Stimulated activated CD8-positive, alpha-beta memory T cell treated with anti-CD3 and anti-CD28 coated beads, Interleukin-4, amount 100 ng/mL, for 1 hour (primary cell): ENCODE data around the gene SCAMP5.

Experiments used
- DNase-seq, 2 donors: peaks; one replicate each; pipeline ENCODE4 v3.0.0-alpha.2; 2020; ENCODE audit warnings: low read depth in 2 of 2, low spot score in 1 of 2

The SCAMP5 gene

DNA sequence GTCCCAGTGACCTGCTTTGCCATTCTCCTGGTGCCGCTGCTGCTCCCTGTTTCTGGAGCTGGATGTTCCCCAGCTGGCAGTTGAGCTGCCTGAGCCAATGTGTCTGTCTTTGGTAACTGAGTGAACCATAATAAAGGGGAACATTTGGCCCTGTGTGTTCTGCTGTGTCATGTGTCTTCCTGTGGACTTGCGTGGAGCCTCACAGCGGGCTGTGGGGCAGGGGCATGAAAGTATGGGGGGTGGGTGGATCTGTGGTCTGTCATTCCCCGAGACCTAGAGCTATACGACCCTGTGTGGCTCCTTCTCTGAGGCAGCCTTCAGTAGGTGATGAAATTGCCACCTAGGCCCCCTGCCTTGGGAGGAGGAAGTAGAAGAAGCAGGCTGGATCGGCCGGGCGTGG, 26.0 kb downstream of the SCAMP5 start:
- no peak for DNase-seq

DNA sequence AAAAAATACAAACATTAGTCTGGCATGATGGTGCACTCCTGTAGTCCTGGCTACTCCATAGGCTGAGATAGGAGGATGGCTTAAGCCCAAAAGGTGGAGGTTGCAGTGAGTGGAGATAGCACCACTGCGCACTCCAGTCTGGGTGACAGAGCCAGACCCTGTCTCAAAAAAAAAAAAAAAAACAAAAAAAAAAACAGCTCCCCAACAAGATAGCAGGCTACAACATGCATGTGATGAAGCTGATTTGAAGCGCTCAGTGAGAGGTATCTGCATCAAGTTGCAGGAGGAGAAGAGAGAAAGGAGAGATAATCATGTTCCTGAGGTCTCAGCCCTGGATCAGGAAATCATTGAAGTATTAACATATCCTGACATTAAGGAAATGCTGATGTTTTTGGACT, 27.4 kb downstream of the SCAMP5 start:
- no peak for DNase-seq

DNA sequence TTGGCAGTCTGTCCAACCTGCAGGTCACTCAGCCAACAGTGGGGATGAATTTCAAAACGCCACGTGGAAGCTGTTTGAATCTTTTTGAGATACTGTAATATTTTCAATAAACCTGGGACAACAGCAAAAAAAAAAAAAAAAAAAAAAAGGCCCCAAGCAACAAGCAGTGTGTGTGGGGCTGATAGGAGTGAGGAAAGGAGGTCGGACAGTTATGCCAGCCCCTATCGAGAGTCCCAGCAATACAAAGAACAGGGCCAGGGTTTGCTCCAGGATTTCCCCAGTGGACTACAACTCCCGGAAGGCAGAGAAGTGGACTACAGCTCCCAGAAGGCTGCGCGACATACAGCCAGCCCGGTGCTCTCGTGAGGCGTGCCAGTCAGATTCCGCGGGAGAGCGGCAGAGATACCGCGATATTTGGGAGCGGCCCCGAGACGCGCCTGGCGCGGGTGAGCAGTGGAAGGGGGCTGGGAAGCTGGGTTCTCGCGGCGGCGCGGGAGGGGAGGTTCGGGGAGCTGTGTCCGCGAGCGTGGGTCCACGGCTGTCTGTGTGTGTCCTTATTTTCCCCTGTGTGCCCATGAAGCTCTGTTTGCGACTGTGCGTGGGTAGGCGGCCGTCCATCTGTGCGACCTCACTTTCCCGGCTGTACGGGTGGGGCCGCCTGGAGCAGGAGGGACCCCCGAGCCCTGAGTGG, 28.0 kb downstream of the SCAMP5 start, which contains the start of gene PPCDC:
Gene PPCDC (plus strand): TSS at position 410 of the 691 bp plus-strand sequence. CDS start 4,729 bp downstream, outside the sequence.
- DNase-seq, result peak; percentile 73 to 77

DNA sequence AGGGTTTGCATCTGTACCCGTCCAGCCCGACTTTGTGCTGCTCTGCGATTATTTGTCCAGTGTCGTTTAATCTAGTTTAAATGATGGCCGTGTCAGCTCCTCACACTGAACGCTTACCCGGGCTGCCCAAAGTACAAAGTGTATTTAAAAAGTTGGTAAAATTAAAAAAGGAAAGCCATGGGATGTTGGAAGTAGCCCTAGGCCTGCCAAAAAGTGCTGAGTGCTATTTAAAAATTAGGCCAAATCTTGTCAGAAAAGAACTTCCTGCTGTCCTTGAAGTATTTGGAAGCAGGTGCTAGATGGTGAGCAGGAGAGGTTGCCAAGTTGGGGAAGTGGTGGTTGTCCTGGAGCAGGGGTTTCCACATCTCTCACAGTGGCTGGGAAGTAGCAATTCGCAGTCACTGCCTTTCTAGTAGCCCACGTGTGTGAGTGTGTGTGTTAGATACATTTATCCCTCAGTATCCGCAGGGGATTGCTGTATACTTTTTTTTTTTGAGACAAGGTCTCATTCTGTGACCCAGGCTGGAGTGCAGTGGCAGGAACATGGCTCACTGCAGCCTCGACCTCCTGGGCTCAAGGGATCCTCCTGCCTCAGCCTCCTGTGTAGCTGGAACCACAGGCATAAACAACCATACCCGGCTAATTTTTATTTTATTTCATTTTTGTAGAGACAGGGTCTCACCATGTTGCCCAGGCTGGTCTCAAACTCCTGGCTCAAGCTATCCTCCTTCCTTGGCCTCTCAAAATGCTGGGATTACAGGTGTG, 28.7 kb downstream of the SCAMP5 start:
- DNase-seq, result no peak

DNA sequence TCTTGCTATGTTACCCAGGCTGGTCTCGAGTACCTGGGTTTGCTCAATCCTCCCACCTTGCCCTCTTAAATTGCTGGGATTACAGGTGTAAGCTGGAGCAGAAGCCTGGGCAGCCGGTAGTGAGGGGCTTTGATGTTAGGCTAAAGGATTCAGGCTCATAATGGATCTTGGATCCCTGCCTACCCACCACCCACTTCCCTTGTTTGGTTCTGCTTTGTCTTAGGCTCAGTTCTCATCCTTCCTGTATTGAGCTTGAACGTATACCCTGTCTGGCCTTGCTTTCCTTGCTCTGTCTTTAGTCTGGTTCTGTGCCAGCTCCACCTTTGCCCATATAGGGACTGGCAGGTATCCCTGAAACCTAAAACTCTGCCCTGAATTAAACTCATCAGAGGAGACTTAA, 29.7 kb downstream of the SCAMP5 start:
- DNase-seq, result no peak

DNA sequence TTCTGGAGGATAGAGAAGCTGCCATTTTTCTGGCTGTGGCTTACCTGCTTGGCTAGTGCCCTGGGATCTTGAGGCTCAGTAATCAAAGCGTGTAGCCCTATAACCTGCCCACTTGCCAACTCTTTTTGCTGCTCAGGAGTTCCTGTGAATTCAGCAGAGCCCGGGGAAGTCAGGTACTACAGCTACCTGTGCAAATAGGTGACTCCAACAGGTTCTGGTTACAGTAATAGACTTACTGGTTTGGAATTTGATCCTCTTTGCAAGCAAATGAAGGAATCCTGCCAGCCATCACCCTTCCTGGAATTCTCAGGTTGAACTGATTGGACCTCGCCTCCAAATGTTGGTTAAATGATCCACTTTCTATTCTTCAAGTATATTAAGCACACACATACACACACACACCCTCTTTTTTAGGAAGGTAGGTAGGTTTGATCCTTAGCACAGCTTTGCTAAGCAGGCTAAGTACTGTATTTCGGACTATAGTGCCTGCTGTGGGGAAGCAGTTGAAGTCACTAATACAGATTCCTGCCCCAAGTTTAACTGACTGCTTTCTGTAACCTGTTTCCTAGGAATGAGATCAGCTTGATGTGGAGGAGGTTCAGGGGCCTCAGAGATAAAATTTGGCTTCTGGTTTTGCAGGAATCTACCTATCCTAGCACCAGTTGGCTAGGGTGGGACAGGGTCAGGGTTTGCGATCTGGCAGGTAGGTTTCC, 30.3 kb downstream of the SCAMP5 start:
- no peak for DNase-seq

DNA sequence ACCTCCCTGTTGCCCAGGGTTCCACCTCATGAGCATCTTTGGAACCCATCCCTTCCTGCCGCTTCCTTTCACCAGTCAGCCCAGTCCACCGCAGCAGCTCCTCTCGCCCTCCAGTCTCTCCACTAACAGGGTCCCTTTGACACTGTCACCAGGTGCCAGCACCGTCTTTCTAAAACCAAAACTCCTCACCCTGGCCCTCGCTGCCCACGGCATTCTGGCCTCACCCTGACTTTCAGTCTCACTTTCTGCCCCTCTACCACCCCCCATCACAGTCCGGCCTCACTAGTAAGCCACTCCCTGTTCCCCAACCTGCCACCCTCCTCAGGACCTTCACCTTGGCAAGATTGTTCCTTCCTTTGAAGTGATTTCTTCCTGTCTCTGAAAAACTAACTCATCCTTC, 32.2 kb downstream of the SCAMP5 start:
- no peak for DNase-seq

DNA sequence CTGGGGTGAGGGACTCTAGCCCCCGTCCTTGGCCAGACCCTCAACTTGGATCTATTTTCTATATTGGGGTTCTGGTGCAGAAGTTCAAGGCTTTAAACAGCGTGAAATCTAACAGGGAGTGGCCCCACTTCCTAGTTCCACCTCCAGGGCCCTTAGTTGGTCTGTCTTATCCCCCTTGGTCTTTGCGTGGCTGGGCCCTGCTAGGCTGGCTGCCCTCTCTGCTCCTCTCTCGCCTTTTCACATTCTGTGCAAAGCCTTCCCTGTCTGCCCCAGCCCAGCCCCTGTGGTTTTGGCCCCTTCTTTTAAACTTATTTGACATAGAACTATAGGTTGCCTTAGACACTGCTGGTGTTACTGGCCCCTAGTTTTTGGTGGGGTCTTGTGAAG, 33.6 kb downstream of the SCAMP5 start:
- DNase-seq, result no peak

DNA sequence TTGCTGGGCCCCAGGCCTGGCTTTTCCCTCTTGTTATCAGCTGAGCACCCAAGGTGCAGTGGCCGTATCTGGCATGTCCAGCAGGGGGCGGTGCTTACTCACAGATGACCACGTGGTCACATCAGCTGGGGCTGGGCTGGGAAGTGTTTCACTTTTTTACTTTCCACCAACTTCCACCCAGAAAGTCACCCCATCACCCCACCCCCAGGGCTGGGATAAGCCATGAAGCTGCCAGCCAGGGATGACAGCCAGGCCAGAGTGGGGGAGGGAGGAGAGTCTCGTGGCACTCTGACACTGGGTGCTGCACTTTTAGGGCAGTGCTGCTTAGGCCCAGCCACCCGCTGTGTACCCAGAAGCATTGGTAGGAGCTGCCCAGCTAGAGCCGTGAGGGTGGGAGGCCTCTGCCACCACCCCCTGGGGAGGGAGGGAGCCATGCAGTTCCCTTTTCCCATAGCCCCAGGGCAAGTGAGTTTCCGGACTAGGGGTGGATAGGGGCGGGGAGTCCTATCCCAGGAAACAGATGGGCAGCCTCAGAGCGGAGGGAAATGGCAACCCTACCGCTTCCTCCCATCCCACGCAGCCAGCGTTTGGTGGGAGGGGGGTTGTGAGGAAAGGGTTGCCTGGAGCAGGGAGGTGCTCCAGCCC, 34.1 kb downstream of the SCAMP5 start:
- peak; percentile 82 to 85 for DNase-seq

DNA sequence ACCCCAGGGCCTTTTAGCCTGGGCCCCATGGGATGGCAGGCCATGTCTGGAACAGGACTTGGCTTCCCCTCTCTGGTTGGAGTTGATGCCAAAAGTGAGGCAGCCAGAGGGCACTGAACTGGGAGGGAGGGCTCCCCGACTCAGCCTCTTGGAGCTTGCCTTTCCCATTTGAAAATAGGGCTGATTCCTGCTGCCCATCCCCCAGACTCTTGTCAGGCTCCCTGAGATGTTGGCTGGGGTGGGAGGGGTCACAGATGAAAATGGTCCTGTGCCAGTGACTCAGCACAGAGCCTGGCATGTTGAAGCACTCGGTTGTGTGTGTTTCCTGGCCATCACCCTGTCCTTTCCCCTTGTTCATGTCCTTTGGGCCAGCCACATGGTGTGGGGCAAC, 34.7 kb downstream of the SCAMP5 start:
- no peak for DNase-seq

DNA sequence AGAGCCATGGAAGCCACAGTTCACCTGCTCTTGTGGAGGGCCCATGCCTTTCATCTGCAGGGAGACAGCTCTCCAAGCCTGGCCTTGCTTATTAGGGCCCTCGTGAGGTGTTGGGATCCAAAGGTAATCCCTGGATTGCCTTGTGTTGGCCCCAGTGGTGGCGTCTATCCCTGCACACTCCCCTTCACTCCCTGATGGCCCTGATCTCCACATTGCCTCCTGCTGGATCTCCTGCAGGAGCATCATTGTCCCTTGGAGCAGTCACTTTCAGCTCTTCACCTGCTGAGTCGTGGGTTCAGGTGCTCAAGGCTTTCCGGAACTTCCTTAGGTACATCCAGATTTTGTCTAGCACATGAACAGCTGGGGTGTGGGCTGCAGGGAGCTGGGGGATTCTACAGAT, 35.1 kb downstream of the SCAMP5 start:
- no peak for DNase-seq

DNA sequence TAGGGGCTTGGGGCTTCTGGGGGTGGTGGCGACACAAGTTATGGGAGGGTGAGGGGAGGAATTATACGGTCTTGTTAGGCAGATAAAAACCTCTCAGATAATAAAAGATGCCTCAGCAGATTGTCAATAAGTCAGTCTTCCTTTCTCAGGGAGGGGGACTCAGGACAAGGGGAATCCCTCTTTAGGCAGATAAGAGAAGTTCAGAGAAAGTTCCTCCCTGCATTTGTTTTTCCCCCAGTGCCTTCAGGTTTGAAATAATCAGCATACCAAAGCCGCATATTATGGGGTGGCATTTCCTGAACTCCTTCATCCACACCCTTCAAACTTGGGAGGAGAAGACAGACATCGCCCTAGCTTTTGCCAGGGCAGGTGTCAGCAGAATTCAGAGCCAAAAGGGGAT, 36.5 kb downstream of the SCAMP5 start:
- no peak for DNase-seq

DNA sequence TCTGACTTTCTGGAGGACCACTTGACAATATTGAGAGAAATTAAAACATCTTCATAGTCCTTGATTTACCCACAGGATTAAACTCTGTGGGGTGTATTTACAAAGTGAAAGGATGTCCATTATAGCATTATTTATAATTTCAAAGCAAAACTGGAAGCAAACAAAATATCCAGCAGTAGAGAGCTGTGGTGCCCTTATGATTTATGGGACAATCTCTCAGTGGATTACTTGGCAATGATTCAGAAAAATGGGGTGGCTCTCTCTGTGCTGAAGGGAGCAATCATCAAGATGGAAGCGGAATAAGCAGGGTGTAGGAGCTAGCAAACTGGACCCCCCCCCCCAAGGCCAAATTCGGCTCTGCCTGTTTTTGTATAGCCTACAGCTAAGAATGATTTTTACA, 37.0 kb downstream of the SCAMP5 start:
- no peak for DNase-seq

DNA sequence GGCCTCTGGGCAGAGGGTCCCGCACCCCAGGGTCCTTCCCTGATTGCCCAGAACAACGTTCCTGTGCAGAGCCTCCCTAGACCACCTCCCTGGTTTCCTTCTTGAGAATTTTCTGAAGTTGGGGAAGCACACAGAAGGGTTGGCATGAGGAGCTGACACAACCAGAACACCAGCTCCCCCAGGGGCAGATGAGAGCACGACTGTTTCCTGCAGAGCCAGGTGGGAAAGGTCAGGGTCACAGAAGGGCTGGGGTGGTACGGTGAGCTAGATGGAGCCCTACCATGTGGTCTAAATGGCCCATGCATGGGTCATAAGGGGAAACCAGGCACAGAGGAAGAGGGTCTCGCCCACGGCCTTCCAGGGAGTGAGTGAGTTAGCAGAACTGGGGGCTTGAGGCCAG, 38.4 kb downstream of the SCAMP5 start:
- no peak for DNase-seq

DNA sequence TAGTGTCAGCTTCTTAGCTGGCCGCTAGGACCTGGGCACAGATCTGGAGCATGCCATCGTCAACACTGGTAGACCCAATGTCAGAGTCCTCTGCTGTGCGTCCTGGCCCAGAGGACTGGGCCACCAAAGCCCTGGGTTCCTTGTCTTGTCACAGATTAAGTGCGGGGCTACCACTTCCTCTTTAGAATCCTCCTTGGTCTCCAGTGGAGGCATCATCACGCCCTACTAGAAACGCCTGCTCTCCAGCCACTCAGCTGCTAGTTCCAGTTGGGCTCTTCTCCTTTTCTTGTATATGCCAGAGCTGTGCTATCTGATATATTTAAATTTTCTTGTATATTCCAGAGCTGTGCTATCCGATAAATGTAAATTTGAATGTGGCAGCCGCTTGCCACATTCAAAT, 39.3 kb downstream of the SCAMP5 start:
- DNase-seq, result no peak

DNA sequence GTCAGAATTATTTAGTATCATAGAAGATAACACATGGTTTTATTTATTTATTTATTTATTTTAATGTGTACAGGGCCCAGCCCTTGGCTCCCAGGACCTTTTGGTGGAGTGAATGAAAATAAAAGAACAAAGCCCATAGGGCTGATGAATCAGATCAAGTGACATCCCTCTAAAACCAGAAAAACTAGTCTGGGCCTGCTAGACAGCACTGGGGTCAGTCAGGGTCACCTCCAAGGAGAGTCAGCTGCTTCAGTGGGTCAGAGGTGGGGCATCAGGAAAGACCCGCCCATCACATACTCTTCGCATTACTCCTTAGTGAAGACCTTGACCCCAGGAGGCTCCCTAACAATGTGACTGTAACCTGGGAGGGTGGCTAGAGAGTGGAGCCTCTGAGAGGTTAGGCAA, 40.9 kb downstream of the SCAMP5 start:
- no peak for DNase-seq

DNA sequence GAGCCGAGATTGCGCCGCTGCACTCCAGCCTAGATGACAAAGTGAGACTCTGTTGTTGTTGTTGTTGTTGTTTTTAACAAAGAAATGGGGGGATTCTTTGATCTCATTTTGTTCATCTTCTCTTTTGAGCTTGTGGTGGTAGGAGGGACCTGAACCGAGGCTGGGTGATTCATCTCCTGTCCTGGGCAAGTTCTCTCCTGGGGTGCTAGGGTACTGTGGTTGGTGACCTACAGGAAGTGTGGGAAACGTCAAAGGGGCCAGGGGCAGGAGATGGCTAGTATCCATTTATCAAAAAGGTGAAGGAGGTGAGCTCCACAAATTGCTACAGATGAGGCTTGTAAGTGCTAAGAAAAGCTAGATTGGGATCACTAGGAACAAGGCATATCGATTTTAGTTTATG, 42.3 kb downstream of the SCAMP5 start:
- DNase-seq, result no peak

DNA sequence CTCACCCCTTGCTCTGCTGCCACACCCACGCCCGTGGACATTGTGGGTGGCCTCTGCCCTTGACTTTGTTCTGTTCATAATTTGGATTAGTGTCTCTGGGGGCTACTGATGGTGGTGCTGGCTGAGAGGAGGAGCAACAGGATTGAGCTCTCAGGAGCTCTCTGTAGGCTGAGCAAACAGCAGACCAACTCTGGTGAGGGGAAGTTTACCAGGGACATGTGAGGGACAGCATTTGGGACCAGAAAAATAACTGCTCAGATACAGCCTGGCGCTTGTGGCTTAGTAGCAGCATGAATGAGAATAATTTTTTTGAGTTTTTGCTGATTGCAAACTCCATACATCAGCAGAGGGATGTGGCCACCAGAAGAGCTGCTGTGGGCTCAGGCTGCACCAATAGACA, 42.9 kb downstream of the SCAMP5 start:
- DNase-seq, result no peak

DNA sequence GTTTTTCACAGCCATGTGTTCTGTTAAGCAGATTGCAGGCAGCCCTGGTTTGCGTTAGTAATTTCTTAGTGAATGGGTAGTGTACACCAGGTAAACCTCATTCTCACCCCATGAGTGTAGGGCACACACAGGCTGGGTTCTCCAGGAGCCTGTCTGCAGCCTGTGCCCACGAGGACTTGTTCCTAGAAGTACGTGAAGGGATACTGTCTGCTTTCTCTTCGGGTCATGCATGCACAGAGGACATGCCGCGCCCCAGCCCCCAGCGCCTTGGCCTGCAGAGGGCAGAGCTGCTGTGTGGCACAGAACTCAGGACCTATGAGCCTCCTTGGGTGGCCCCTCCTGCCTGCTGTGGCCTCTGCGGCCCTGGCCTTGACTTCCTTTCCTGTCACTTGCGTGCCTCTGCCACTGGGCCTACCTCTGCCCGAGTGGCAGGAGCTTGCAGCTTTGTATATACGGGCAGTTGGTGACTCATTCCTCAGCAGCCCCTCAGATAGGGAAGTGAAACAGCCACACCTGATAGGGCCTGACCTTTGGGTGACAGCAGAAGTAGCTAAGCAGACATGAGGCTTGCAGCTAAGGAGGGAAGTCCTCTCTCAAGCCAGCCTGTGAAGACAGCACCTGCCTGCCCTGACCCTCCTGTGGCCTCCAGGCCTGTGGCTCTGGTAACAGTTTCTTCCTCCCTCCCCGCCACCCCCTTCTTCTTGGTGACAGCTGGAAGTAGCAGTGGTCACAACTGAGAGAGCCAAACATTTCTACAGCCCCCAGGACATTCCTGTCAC, 47.6 kb downstream of the SCAMP5 start:
- peak; percentile 44 to 50 for DNase-seq

DNA sequence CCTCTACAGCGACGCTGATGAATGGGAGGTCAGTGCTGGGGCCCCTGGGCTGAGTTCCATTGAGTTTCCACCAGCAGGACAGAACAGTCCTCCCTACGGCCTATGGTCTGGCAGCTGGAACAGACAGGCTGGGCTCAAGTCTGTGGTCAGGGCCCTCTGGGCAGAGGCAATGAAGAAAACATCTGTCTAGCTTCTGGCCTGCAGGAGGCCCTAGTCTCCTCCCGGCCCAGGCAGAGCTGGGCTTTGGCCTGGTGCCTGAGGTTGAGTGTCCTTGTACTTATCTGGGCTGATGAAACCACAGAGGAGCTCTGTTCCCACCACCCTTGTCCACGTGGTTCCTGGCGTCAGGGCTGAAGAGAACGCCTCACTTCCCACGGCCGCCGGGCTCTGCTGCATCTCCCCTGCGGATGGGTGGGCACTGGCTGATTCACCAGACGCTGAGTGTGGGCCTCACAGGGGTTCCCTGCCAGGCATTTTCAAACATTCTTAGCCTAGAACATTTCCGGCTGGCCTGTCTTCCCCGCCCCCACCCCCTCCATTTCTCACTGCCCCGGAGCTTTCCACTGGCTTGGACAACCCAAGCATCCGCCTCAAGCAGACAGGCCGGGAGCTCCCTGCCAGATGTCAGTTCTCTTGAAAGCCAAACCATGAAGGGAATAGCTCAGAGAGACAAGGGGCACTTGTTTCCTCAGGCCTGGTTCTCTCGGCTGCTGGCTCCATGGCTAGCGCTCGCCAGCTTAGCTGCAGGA, 48.3 kb downstream of the SCAMP5 start:
- DNase-seq, result no peak
